Lower leg skin (tissue), 3 donors: ENCODE results near the gene LIMD2.

Source experiments
- POLR2A ChIP-seq, 2 donors: fragments of 450-650 bp; IDR thresholded peaks; one replicate each; pipeline ENCODE4 v1.6.1; 2016 to 2017; ENCODE audit warnings: antibody characterized with exemption in 2 of 2, mild to moderate bottlenecking in 1 of 2, moderate library complexity in 1 of 2
- TF ChIP-seq, protein P1 (sequence below), 3 donors: fragments of 450-650 bp; IDR thresholded peaks; one replicate each; pipeline ENCODE4 v1.5.1; 2016; ENCODE audit warnings: antibody characterized with exemption in 3 of 3, mild to moderate bottlenecking in 3 of 3, moderate library complexity in 2 of 3

DNA sequence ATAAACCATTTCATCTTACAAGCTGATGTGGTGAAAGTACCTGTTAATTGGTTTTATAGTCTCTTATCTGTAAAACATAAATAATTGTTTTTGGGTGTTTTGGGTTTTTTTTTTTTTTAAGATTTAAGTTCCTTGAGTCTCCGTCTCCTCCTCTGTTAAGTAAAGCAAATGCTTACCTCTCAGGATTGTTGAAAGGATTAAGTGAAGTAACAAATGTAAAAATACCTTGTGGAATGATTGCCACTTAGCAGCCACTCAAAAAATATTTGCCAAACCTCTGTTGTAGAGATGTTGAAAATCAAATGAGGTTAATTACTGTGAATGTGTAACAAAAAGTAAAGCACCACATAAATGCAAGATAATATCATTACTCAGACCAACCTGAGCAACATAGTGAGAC lies 19.2 kb downstream of the LIMD2 start:
- TF ChIP-seq, protein P1, sequence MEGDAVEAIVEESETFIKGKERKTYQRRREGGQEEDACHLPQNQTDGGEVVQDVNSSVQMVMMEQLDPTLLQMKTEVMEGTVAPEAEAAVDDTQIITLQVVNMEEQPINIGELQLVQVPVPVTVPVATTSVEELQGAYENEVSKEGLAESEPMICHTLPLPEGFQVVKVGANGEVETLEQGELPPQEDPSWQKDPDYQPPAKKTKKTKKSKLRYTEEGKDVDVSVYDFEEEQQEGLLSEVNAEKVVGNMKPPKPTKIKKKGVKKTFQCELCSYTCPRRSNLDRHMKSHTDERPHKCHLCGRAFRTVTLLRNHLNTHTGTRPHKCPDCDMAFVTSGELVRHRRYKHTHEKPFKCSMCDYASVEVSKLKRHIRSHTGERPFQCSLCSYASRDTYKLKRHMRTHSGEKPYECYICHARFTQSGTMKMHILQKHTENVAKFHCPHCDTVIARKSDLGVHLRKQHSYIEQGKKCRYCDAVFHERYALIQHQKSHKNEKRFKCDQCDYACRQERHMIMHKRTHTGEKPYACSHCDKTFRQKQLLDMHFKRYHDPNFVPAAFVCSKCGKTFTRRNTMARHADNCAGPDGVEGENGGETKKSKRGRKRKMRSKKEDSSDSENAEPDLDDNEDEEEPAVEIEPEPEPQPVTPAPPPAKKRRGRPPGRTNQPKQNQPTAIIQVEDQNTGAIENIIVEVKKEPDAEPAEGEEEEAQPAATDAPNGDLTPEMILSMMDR (IDR thresholded peaks at IDR 0.05), result no peak
- no peak for TF ChIP-seq POLR2A (IDR thresholded peaks at IDR 0.05)
